GM12878 (cell line): ENCODE measurements around the gene DMD. TPM values are rescaled to one million over a fixed set of nuclear protein-coding genes. Genes with fewer than 3 reads are reported as not detected.

Experiments
- ATAC-seq: fragments of 200-7000 bp; cut with Tn5 transposase; 3 replicates; pipeline ENCODE4 v1.9.1; 2020; ENCODE audit warnings: mild to moderate bottlenecking, moderate library complexity
- BruUV-seq: library from RNA; stranded (reverse); fragments of 400-500 nt; replicated peaks from 2 replicates; lab custom pipeline; 2021; lab: Mats Ljungman, UMichigan
- CTCF ChIA-PET: fragments of 300-600 bp; sonication (Branson Sonifier 250); formaldehyde crosslinking; extraction: SDS; loops from one replicate; lab custom pipeline; 2021; ENCODE audit warnings: inconsistent platforms; lab: Yijun Ruan, JAX
- POLR2A ChIA-PET: fragments of 350-600 bp; formaldehyde crosslinking; extraction: SDS; loops from one replicate; lab custom pipeline; 2021; ENCODE audit warnings: inconsistent platforms; lab: Charles Lee
- RAD21 ChIA-PET: fragments of 300-600 bp; sonication (Branson Sonifier 250); formaldehyde crosslinking; loops from one replicate; lab custom pipeline; 2023; ENCODE audit warnings: antibody characterized with exemption; ENCODE audit not compliant: unreplicated experiment; lab: Charles Lee
- SMC1A ChIA-PET: fragments of 300-600 bp; sonication (Branson Sonifier 250); formaldehyde crosslinking; loops from one replicate; lab custom pipeline; 2023; ENCODE audit not compliant: unreplicated experiment, uncharacterized antibody; lab: Charles Lee
- DNase-seq: peaks from one replicate; pipeline ENCODE4 v3.0.0-alpha.2; 2011; ENCODE audit warnings: low read depth, low spot score
- FAIRE-seq: peaks from 3 replicates; lab custom pipeline; 2011; peaks lifted over from hg19 to GRCh38; lab: Jason Lieb, UNC
- H2AFZ ChIP-seq: 2 replicates; pipeline ENCODE4 v1.6.0; 2011; ENCODE audit warnings: low read depth, low read length, control low read depth; ENCODE audit not compliant: control insufficient read depth
- H3K27ac ChIP-seq: 2 replicates; pipeline ENCODE4 v1.5.1; 2011; ENCODE audit warnings: control low read depth; ENCODE audit not compliant: control insufficient read depth, insufficient read depth
- H3K27me3 ChIP-seq, 2 experiments: replicated peaks in 1 of 2; 2 replicates each; pipeline versions ENCODE4 v1.6.0 to v1.6.1; 2011; ENCODE audit warnings: low read length in 1 of 2; ENCODE audit not compliant: control insufficient read depth in 2 of 2, insufficient read depth in 2 of 2
- H3K36me3 ChIP-seq, 2 experiments: 2 replicates each; pipeline ENCODE4 v1.5.1; 2011; ENCODE audit warnings: low read length in 1 of 2; ENCODE audit not compliant: control insufficient read depth in 2 of 2, insufficient read depth in 2 of 2
- H3K4me1 ChIP-seq: 2 replicates; pipeline ENCODE4 v1.6.1; 2011; ENCODE audit warnings: mild to moderate bottlenecking, low read length, moderate library complexity, mixed read lengths; ENCODE audit not compliant: control insufficient read depth, insufficient read depth
- H3K4me2 ChIP-seq: 2 replicates; pipeline ENCODE4 v1.6.0; 2011; ENCODE audit warnings: control low read depth; ENCODE audit not compliant: control insufficient read depth, insufficient read depth
- H3K4me3 ChIP-seq: fragments of 200-600 bp; sonication (generic); 2 replicates; pipeline ENCODE4 v1.5.1; 2016
- H3K79me2 ChIP-seq: 2 replicates; pipeline ENCODE4 v1.6.0; 2011; ENCODE audit warnings: low read length; ENCODE audit not compliant: control insufficient read depth, insufficient read depth
- H3K9ac ChIP-seq: 2 replicates; pipeline ENCODE4 v1.8.0; 2011; ENCODE audit warnings: low read length, control low read depth, mixed read lengths; ENCODE audit not compliant: control insufficient read depth, insufficient read depth
- H3K9me3 ChIP-seq: replicated peaks from 3 replicates; pipeline ENCODE4 v1.5.1; 2011; ENCODE audit warnings: mild to moderate bottlenecking, low read length; ENCODE audit not compliant: control insufficient read depth, insufficient read depth
- H4K20me1 ChIP-seq: 2 replicates; pipeline ENCODE4 v1.6.0; 2011; ENCODE audit not compliant: control insufficient read depth, insufficient read depth
- BCL3 ChIP-seq: IDR thresholded peaks from 2 replicates; pipeline ENCODE4 v1.6.1; 2011; ENCODE audit warnings: borderline replicate concordance, low read depth, mild to moderate bottlenecking, moderate library complexity, low read length; ENCODE audit not compliant: insufficient read depth, poor library complexity, severe bottlenecking
- BRCA1 ChIP-seq: IDR thresholded peaks from 2 replicates; pipeline ENCODE4 v1.6.1; 2011; ENCODE audit warnings: low read depth, low read length, improper control_type of control experiment
- CBX5 ChIP-seq: sonication (generic); IDR thresholded peaks from 2 replicates; pipeline ENCODE4 v1.6.1; 2016; ENCODE audit warnings: low read depth, moderate library complexity, mild to moderate bottlenecking, inconsistent platforms
- E4F1 ChIP-seq: fragments of 450-650 bp; IDR thresholded peaks from 2 replicates; pipeline ENCODE4 v1.6.1; 2018; ENCODE audit warnings: borderline replicate concordance, mild to moderate bottlenecking; ENCODE audit not compliant: partially characterized antibody
- FOXK2 ChIP-seq: fragments of 450-650 bp; IDR thresholded peaks from 2 replicates; pipeline ENCODE4 v1.6.1; 2017; ENCODE audit warnings: mild to moderate bottlenecking, moderate library complexity
- HSF1 ChIP-seq: fragments of 150-350 bp; IDR thresholded peaks from 2 replicates; pipeline ENCODE4 v1.6.1; 2014; ENCODE audit warnings: mild to moderate bottlenecking, low read depth, low read length
- MAX ChIP-seq: IDR thresholded peaks from 2 replicates; pipeline ENCODE4 v1.6.1; 2012; ENCODE audit warnings: low read depth, low read length, improper control_type of control experiment
- PBX3 ChIP-seq: IDR thresholded peaks from 2 replicates; pipeline ENCODE4 v1.6.1; 2011; ENCODE audit warnings: mild to moderate bottlenecking, low read depth, low read length, moderate library complexity; ENCODE audit not compliant: insufficient replicate concordance
- POLR2A ChIP-seq: IDR thresholded peaks from 2 replicates; pipeline ENCODE4 v1.6.1; 2011; ENCODE audit warnings: low read depth, mild to moderate bottlenecking, low read length
- POLR2AphosphoS5 ChIP-seq: IDR thresholded peaks from 2 replicates; pipeline ENCODE4 v1.6.1; 2011; ENCODE audit warnings: mild to moderate bottlenecking, low read length, inconsistent platforms
- RELA ChIP-seq: fragments of 450-650 bp; IDR thresholded peaks from 2 replicates; pipeline ENCODE4 v1.8.0; 2014; ENCODE audit warnings: borderline replicate concordance; ENCODE audit not compliant: partially characterized antibody
- SMAD1 ChIP-seq: fragments of 450-650 bp; IDR thresholded peaks from 2 replicates; pipeline ENCODE4 v1.6.1; 2018; ENCODE audit warnings: mild to moderate bottlenecking, low read depth; ENCODE audit not compliant: partially characterized antibody
- SMARCA5 ChIP-seq: fragments of 450-650 bp; IDR thresholded peaks from 2 replicates; pipeline ENCODE4 v1.6.1; 2017; ENCODE audit warnings: mild to moderate bottlenecking
- SREBF2 ChIP-seq: IDR thresholded peaks from 2 replicates; pipeline ENCODE4 v1.6.1; 2012; ENCODE audit warnings: mild to moderate bottlenecking, low read length
- SUZ12 ChIP-seq: fragments of 200-600 bp; sonication (generic); IDR thresholded peaks from one replicate; pipeline ENCODE4 v1.6.1; 2018; ENCODE audit warnings: antibody characterized with exemption, mild to moderate bottlenecking; ENCODE audit not compliant: unreplicated experiment
- ZSCAN29 ChIP-seq: fragments of 450-650 bp; IDR thresholded peaks from 2 replicates; pipeline ENCODE4 v1.6.1; 2017; ENCODE audit warnings: mild to moderate bottlenecking, moderate library complexity
- WGBS: methylation state at CpG from one replicate; pipeline ENCODE4 v1.1.6; 2016; ENCODE audit warnings: low lambda C conversion rate; ENCODE audit not compliant: insufficient replicate concordance, insufficient coverage; ENCODE audit errors: missing lambda C conversion rate; 5-methylcytosine and 5-hydroxymethylcytosine counted together
- in situ Hi-C: fragments of 300-500 bp; cut with MboI; formaldehyde crosslinking; loops from 9 replicates; pipeline ENCODE4 v1.14.3; 2018; ENCODE audit warnings: mixed read lengths
- intact Hi-C: fragments of 100-400 bp; cut with micrococcal nuclease; formaldehyde crosslinking; loops from one replicate; pipeline ENCODE4 v1.14.2; 2022; ENCODE audit not compliant: unreplicated experiment
- polyA plus RNA-seq, 11 experiments: library from polyadenylated mRNA; depleted of rRNA in 4 of 11; unstranded in 6 of 11; stranded (reverse) in 5 of 11; fragments of >200 nt; fragmentation: Nextera tagmentation in 4 of 11; fragmentation: Illumina TruSeq in 1 of 11; extraction: Ambion mirVana in 4 of 11; extraction: Trizol in 1 of 11; gene quantifications; 1 replicate in 1 of 11; 2 replicates in 10 of 11; pipeline versions ENCODE4 v1.2.1 to v1.2.3, GENCODE V29; 2011 to 2016; ENCODE audit warnings: inconsistent platforms in 2 of 11, missing spikeins in 2 of 11, low read depth in 1 of 11
- total RNA-seq, 4 experiments: library from RNA; depleted of rRNA in 3 of 4; stranded (reverse); fragments of >200 nt in 3 of 4; fragmentation: Illumina TruSeq in 1 of 4; extraction: Trizol in 1 of 4; gene quantifications; 2 replicates each; pipeline versions ENCODE4 v1.2.1 to v1.2.3, GENCODE V29; 2013 to 2021

The DMD gene
- total and polyA plus RNA-seq, 10 of the 15 experiments (the other 5 are each of a cell fraction or from before 2014, with no cell fraction given), result 1.4 to 24.3 (median 4.3) TPM

GRCh38 chrX:32016195-32016594, 1195.2 kb downstream of the DMD start:
- no peak overlapping the region for H3K4me3 ChIP-seq
- no peak for DNase-seq
- H4K20me1 ChIP-seq, result no peaks in the 10 kb centered on the region
- ChIA-PET RAD21 (no interaction called here), POLR2A (no interaction called here), CTCF (no interaction called here), SMC1A (no interaction called here)
- TF ChIP-seq SMAD1 (no peak), HSF1 (no peak), ZSCAN29 (no peak), BCL3 (no peak), E4F1 (no peak), SUZ12 (no peak), BRCA1 (no peak), POLR2AphosphoS5 (no peak), RELA (no peak), SMARCA5 (no peak), SREBF2 (no peak), POLR2A (no peak), PBX3 (no peak), CBX5 (no peak), MAX (no peak), FOXK2 (no peak)
- no peak overlapping the region for H3K27ac ChIP-seq
- in situ Hi-C loops, result no loop called here
- H3K36me3 ChIP-seq, result no peaks in the 10 kb centered on the region
- H3K27me3 ChIP-seq, result no peaks in the 10 kb centered on the region; a peak in 1 of 4 replicates
- H3K79me2 ChIP-seq, result no peaks in the 10 kb centered on the region
- no peak overlapping the region for H3K9ac ChIP-seq
- 31% methylated on average over 6 of the region's 6 CpGs for WGBS
- no peaks in the 10 kb centered on the region for H3K4me1 ChIP-seq
- no peak overlapping the region for H2AFZ ChIP-seq
- no peaks in the 10 kb centered on the region for H3K9me3 ChIP-seq
- BruUV-seq, result no TSS peak
- no peak for ATAC-seq
- intact Hi-C loops, result no loop called here
- FAIRE-seq, result no peak
- no peak overlapping the region for H3K4me2 ChIP-seq
